ENCODE data around the gene KIF5C.

GRCh38 chr2:148963461-148963860, 88.4 kb downstream of the KIF5C start:
- TF ChIP-seq CTCF (IDR thresholded peaks at IDR 0.05; ENCODE audit: insufficient read depth, low read depth, low read length) (no peak), EZH2 (IDR thresholded peaks at IDR 0.05; ENCODE audit: insufficient read depth, low read length) (no peak)

Measured in astrocyte (in vitro differentiated cells and primary cell).